ENCODE data around the gene CERS6.

Gene CERS6

DNA sequence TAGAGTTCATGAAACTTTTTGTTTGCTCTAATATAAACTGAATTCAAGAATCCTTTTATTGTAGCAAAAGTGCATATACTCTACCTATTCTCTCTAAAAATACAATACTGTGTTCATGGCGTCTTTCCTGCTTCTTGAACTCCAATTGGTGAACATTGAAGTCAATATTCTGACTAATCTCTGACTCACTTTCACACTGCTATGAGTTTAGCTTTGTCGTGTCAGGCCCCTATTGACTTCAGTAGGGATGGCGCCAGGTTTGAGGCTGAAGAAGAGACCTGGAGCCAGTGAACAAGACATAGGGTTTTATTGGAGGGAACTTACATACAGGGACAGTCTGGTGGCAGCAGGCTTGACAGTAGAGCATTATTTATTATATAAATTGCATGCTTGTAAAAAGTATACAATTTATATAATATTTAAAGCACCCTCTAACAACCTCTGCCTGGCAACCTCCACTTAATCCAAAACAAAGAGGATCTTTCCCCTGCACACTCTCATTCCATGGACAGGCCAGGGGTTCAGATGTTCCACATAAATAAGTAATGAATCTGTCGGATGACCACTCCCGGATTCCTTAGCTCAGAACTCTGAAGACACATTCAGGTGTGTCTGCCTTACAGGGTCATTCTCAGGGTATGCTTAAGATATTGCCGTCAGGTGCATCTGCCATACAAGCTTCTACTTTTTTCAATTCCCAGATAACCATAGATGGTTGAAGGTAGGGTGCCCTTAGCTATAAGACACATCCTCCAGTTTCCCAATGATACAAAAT, 141.0 kb downstream of the CERS6 start:
- no peak for DNase-seq (ENCODE audit: extremely low read depth in 1 of 2, low read depth in 1 of 2)

DNA sequence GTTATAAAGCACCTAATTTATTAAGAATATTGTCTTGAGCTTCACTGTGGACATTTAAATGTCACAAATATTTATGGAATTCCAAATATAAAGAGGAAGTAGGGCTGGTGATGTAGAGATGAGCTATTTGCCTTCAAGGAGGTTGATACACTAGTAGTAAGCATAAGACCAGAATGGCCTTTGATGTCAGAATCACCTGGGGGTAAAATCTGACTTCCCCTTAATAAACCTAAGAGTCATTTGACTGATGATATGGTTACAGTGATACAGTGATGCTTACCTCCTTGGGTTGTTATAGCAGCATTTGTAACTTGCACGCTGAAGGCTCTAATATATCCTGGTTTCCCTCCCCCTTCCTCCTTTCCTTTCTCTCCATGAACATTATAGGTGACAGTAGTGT, 143.7 kb downstream of the CERS6 start:
- no peak for DNase-seq (ENCODE audit: extremely low read depth in 1 of 2, low read depth in 1 of 2)

- DNase-seq (ENCODE audit: extremely low read depth in 1 of 2, low read depth in 1 of 2) = no peak
Measured at GRCh38 chr2:168600949-168601348, 144.9 kb downstream of the CERS6 start.

DNA sequence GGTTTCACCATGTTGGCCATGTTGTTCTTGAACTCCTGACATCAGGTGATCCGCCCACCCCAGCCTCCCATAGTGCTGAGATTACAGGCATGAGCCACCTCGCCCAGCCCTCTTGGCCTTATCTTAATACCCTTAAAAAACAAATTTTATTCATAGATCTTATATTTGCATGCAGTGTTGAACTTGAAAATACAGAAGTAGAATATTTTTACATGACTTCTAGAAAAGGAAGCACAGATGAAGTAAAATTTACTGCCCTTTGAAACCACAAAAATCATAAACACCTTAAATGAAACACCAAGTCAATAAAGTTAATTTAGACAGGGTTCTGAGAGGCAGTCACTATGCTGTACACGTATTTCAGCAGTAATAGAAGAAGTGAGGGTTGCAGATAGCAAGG, 145.7 kb downstream of the CERS6 start:
- DNase-seq (ENCODE audit: extremely low read depth in 1 of 2, low read depth in 1 of 2) = no peak

GRCh38 chr2:168602379-168602778, 146.3 kb downstream of the CERS6 start:
- DNase-seq (ENCODE audit: extremely low read depth in 1 of 2, low read depth in 1 of 2) = no peak

DNA sequence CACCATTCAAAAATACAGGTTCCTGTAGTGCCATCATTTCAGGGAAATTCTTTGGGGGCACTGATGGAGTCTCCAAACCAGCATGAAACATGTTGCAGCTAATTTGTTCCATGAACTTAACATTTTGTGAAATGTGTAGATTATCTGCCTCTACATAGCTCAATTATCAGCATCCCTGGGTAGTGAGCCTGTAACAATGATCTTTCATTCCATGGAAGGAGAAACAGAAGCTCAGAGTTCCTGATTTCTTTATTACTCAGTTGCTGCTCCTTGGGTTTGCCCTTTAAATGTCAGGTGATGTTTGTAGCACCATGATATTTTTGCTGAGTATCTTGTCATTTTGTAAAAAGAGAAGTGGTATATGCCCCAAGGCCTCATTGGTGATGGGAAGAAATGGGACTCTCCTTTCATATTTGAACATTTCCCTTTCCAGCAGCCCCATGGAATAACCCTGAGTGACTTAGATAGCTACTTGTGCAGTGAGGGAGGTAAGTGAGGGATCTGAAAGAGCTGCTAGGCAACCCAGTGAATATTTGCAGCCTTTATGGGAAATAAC, 146.9 kb downstream of the CERS6 start:
- no peak for DNase-seq (ENCODE audit: extremely low read depth in 1 of 2, low read depth in 1 of 2)

DNA sequence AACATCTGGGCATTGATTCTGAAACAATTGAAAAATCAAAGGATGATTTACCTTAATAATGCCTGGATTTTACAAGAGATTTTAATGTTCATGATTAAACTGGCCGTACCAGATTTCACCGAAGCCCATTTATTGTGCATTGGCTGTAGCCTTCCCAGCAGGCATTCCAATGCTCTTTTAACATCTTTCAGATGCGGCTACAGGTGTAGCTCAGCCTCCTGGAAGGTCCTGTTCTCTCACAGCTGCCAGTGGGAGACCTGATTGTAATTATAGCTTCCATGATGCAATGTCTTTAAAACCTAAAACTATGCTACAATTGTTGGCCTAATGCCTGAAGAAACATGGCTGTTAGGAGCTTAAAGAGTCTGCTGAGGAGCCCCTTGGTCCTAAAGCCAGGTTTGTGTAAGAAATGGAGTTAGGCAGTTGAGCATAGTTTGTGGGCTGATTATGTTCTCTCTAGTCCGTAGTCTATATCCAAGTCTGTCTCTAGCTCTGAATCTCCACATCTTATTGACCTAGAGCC, 147.4 kb downstream of the CERS6 start:
- DNase-seq (ENCODE audit: extremely low read depth in 1 of 2, low read depth in 1 of 2) = no peak

DNA sequence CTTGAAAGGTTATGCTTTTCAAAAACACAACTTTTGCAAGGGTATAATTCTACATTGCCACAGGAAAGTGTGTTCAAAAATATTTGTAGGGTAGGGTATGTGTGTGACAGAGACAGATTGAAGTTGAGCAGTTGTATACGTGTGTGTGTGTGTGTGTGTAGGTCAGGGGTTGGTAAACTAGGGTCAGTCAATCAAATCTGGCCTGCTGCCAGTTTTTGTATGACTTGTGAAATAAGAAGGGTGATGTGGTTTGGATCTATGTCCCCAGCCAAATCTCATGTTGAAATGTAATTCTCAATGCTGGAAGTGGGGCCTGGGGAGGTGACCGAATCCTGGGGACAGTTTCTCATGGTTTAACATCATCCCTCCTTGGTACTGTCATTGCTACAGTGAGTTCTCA, 148.2 kb downstream of the CERS6 start:
- DNase-seq (ENCODE audit: extremely low read depth in 1 of 2, low read depth in 1 of 2) = no peak

DNA sequence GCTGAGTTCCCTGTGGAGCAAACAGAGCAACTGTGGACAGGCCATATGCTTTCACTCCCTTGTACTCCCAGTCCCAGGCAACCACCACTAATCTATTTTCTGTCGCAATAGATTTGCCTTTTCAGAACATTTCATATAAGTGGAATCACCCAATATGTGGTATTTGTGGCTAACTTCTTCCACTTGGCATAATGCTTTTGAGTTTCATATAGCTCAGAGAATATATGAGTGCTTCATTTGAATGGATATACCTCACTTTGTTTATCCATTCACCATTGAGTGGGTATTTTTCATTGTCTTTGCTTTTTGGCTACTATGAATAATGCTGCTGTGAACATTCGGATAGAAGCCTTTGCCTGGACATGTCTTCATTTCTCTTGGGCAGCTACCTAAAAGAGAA, 151.9 kb downstream of the CERS6 start:
- DNase-seq (ENCODE audit: extremely low read depth in 1 of 2, low read depth in 1 of 2) = no peak

DNA sequence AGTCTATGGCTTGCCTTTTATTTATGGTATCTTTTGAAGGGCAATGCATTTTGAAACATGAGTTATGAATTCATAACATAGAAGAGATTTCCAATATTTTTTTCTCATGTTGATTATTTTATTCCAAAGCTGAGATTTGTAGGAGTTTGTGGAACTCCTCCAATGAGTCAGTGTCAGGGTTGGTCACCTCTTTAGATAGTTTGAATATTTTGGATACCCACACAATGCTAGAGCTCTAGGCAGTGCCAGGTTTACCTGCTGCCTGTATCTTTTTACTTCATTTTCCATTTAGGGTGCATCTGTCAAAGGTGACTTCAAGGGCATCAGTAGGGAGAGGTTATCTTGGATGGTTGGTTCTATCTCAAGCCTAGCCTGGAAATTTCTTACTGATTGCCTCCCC, 152.7 kb downstream of the CERS6 start:
- DNase-seq (ENCODE audit: extremely low read depth in 1 of 2, low read depth in 1 of 2) = no peak

GRCh38 chr2:168611091-168611490, 155.0 kb downstream of the CERS6 start:
- no peak for DNase-seq (ENCODE audit: extremely low read depth in 1 of 2, low read depth in 1 of 2)

GRCh38 chr2:168611896-168612650, 156.0 kb downstream of the CERS6 start:
- no peak for DNase-seq (ENCODE audit: extremely low read depth in 1 of 2, low read depth in 1 of 2)

- no peak for DNase-seq (ENCODE audit: extremely low read depth in 1 of 2, low read depth in 1 of 2)
Measured at GRCh38 chr2:168612719-168613118, 156.6 kb downstream of the CERS6 start.

DNA sequence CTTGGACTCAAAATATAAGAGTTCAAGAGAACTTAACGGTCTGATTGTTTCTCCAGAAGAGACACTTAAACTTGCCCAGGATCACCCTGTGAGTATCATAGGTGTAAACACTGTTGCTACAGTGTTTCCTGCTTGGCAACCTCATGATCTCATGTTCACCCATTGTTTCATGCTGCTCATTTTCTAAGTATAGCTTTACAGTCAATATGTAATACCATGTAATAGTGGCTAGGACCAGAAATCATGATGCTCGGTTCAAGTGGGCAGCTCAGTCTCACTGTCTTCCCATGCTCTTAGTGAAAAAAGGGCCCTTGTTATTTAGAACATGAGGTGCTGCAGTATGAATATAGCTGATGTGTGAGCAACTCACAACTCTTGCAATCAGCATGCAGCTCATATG, 157.5 kb downstream of the CERS6 start:
- DNase-seq (ENCODE audit: extremely low read depth in 1 of 2, low read depth in 1 of 2) = no peak

GRCh38 chr2:168614172-168615018, 158.3 kb downstream of the CERS6 start:
- no peak for DNase-seq (ENCODE audit: extremely low read depth in 1 of 2, low read depth in 1 of 2)

DNA sequence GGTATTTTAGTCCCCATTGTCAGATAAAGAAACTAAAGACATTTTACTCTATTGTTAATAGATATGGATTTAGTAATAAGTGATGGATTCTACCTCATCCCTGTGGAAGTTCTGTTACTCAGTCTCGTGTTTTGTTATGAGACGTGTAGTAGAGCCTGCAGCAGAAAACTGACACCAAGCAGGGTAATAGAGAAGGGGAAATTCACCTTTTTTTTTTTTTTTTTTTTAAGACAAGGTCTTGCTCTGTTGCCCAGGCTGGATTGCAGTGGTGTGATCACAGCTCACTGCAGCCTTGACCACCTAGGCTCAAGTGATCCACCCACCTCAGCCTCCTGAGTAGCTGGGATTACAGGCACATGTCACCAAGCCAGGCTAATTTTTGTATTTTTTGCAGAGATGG, 164.5 kb downstream of the CERS6 start:
- DNase-seq (ENCODE audit: extremely low read depth in 1 of 2, low read depth in 1 of 2) = no peak

DNA sequence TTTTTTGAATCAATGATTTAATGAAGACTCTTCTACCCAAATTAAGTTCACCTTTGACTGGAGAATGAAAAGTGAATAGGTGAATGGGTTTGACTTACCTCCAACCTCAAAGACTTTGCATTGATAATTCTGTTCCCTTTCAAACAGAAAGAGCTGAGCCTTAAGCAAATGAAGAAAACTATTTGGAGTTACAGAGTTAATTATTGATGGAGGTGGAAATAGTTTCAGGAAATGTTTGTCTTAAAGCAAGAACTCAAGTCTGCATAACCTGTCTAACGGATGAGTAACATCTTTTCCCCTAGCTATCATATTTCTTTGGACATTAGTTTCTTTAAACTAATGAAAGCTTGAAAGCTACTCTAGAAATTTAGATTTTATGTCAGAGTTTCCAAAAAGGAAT, 166.5 kb downstream of the CERS6 start:
- DNase-seq (ENCODE audit: extremely low read depth in 1 of 2, low read depth in 1 of 2) = no peak

GRCh38 chr2:168624028-168624427, 168.0 kb downstream of the CERS6 start:
- DNase-seq (ENCODE audit: extremely low read depth in 1 of 2, low read depth in 1 of 2) = no peak

DNA sequence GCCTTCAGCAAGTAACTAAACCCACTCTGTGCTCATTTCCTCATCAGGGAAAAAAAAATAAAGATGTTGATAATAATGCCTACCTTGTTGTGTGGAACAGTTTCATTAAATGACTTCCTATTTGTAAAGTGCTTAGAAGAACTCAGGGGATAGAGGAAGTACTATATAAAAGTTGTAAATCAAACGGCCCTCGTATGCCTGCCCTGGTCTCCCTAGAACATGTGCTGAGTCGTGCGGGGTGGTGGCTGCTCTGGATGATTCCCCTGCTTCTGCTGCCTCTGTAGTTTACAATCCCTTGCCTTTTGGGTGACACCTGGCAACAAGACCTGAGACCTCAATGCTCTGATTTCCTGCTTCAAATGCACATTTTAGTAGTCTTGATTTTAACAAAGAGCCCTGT, 170.0 kb downstream of the CERS6 start:
- DNase-seq (ENCODE audit: extremely low read depth in 1 of 2, low read depth in 1 of 2) = no peak

- DNase-seq (ENCODE audit: extremely low read depth in 1 of 2, low read depth in 1 of 2) = no peak
Measured at GRCh38 chr2:168626647-168627046, 170.6 kb downstream of the CERS6 start.

DNA sequence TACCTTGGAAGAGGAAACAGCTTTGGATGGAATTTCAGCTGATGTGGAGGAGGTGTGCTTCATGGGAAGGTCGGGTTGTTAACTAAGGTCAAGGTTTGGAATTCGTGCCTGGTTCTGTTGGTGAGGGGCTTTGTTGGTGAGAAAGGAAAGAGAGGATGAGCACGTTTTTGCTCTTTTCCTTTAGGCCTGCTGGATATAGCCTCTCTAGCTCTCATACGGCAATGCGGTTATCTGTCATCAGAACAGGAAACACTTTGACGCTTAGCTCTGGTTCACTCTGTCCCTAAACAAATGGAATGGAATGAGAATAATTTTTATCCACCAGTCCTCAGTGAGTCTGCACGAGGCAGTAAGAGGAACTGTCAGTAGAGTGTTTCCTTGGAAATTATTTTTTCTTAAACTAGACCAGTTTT, 176.6 kb downstream of the CERS6 start:
- no peak for DNase-seq (ENCODE audit: extremely low read depth in 1 of 2, low read depth in 1 of 2)
